ENCODE measurements around the gene FSD1.
A peak's percentile ranks its signal among the peaks of the same experiment; 100 is the strongest.
"Not testable (repeated sequence)": the region's sequence is repeated elsewhere in the genome, so short reads cannot be mapped to it uniquely, and the experiment has no call there.

FSD1 gene

GRCh38 chr19:4319067-4319718 lies 14.8 kb downstream of the FSD1 start:
- DNase-seq (ENCODE audit: low spot score): no peak

GRCh38 chr19:4320419-4320818 lies 16.0 kb downstream of the FSD1 start:
- DNase-seq (ENCODE audit: low spot score): no peak

GRCh38 chr19:4322942-4323665 lies 18.7 kb downstream of the FSD1 start:
- DNase-seq (ENCODE audit: low spot score): no peak

- no peak for DNase-seq (ENCODE audit: low spot score)
Observed at GRCh38 chr19:4323692-4324091, 19.3 kb downstream of the FSD1 start.

GRCh38 chr19:4324228-4324627 lies 19.8 kb downstream of the FSD1 start:
- no peak for DNase-seq (ENCODE audit: low spot score)

GRCh38 chr19:4326215-4326836 lies 21.9 kb downstream of the FSD1 start:
- no peak for DNase-seq (ENCODE audit: low spot score)

GRCh38 chr19:4326837-4327251 lies 22.4 kb downstream of the FSD1 start:
- no peak for DNase-seq (ENCODE audit: low spot score)

- peak; percentile 50 for DNase-seq (ENCODE audit: low spot score)
Observed at GRCh38 chr19:4327252-4327876, 23.0 kb downstream of the FSD1 start.

GRCh38 chr19:4327877-4328242 lies 23.5 kb downstream of the FSD1 start:
- DNase-seq (ENCODE audit: low spot score): no peak

- DNase-seq (ENCODE audit: low spot score): peak; percentile 98
Observed at GRCh38 chr19:4328243-4328990, 24.0 kb downstream of the FSD1 start.

GRCh38 chr19:4328991-4329681 lies 24.7 kb downstream of the FSD1 start:
- DNase-seq (ENCODE audit: low spot score): not testable (repeated sequence)

- no peak for DNase-seq (ENCODE audit: low spot score)
Observed at GRCh38 chr19:4329858-4330257, 25.5 kb downstream of the FSD1 start.

- DNase-seq (ENCODE audit: low spot score): no peak
Observed at GRCh38 chr19:4334929-4335570, 30.7 kb downstream of the FSD1 start.

GRCh38 chr19:4337906-4338440 lies 33.6 kb downstream of the FSD1 start:
- no peak for DNase-seq (ENCODE audit: low spot score)

- DNase-seq (ENCODE audit: low spot score): no peak
Observed at GRCh38 chr19:4338441-4339355, 34.3 kb downstream of the FSD1 start, which contains the start of gene STAP2. STAP2 (minus strand) TSS chr19:4338827; CDS start chr19:4338753, 74 bp downstream.

- DNase-seq (ENCODE audit: low spot score): no peak
Observed at GRCh38 chr19:4342314-4342614, 37.9 kb downstream of the FSD1 start.

- DNase-seq (ENCODE audit: low spot score): peak; percentile 98
Observed at GRCh38 chr19:4342615-4343369, 38.4 kb downstream of the FSD1 start.

GRCh38 chr19:4343370-4344307 lies 39.2 kb downstream of the FSD1 start, which contains the start of gene MPND:
MPND (plus strand) TSS chr19:4343562; CDS start chr19:4343594, 32 bp downstream.
- DNase-seq (ENCODE audit: low spot score): peak; percentile 96
